Esophagus muscularis mucosa (tissue), 4 donors: ENCODE data around the gene PPP1R37. TPM values are rescaled to one million over a fixed set of nuclear protein-coding genes. Genes with fewer than 3 reads are reported as not detected.

Experiments used
- DNase-seq: peaks from one replicate; pipeline ENCODE4 v3.0.0-alpha.2; 2017; ENCODE audit errors: extremely low spot score
- H3K27ac ChIP-seq, 4 donors: fragments of 200-600 bp; sonication (generic); replicated peaks in 1 of 4; 1 replicate in 3 of 4; 2 replicates in 1 of 4; pipeline ENCODE4 v1.5.1; 2016 to 2019; ENCODE audit warnings: mild to moderate bottlenecking in 1 of 4
- H3K27me3 ChIP-seq, 4 donors: fragments of 200-600 bp; sonication (generic); one replicate each; pipeline versions ENCODE4 v1.5.1 to v1.6.0; 2016 to 2019
- H3K36me3 ChIP-seq, 4 donors: fragments of 200-600 bp; sonication (generic); one replicate each; pipeline ENCODE4 v1.5.1; 2016 to 2019
- H3K4me1 ChIP-seq, 4 donors: fragments of 200-600 bp; sonication (generic); one replicate each; pipeline ENCODE4 v1.5.1; 2016 to 2019
- H3K4me3 ChIP-seq, 4 donors: fragments of 200-600 bp; sonication (generic); 1 replicate in 2 of 4; 2 replicates in 2 of 4; pipeline ENCODE4 v1.5.1; 2016 to 2019; ENCODE audit warnings: mild to moderate bottlenecking in 4 of 4, moderate library complexity in 1 of 4
- H3K9me3 ChIP-seq, 4 donors: fragments of 200-600 bp; sonication (generic); 1 replicate in 3 of 4; 2 replicates in 1 of 4; pipeline ENCODE4 v1.5.1; 2016 to 2019
- CTCF ChIP-seq, 3 experiments: fragments of 200-600 bp in 2 of 3; fragments of 450-650 bp in 1 of 3; sonication (generic) in 2 of 3; IDR thresholded peaks; one replicate each; pipeline ENCODE4 v1.5.1; 2017 to 2019; ENCODE audit warnings: antibody characterized with exemption in 3 of 3, mild to moderate bottlenecking in 2 of 3, moderate library complexity in 1 of 3
- EP300 ChIP-seq: sonication (generic); formaldehyde crosslinking; IDR thresholded peaks from one replicate; pipeline ENCODE4 v1.6.1; 2017; ENCODE audit warnings: antibody characterized with exemption
- POLR2A ChIP-seq: fragments of 450-650 bp; IDR thresholded peaks from one replicate; pipeline ENCODE4 v1.6.1; 2017; ENCODE audit warnings: antibody characterized with exemption, moderate library complexity, mild to moderate bottlenecking, low read depth
- POLR2AphosphoS5 ChIP-seq, 2 donors: sonication (generic); formaldehyde crosslinking; IDR thresholded peaks; one replicate each; pipeline ENCODE4 v1.6.1; 2017; ENCODE audit warnings: antibody characterized with exemption in 2 of 2
- WGBS: methylation state at CpG from one replicate; pipeline ENCODE4 v1.1.5; 2018; 5-methylcytosine and 5-hydroxymethylcytosine counted together
- intact Hi-C: fragments of 100-400 bp; cut with DNase I; formaldehyde crosslinking; loops from one replicate; pipeline ENCODE4 v1.15.1; 2023
- total RNA-seq, 4 donors: library from RNA; depleted of rRNA; stranded (reverse); fragments of >200 nt; gene quantifications; one replicate each; pipeline versions ENCODE4 v1.1.0 to v1.2.1, GENCODE V29; 2016

Gene PPP1R37
- total RNA-seq, 4 donors from 2014 or later, result 21.0 to 46.7 (median 28.3) TPM

DNA sequence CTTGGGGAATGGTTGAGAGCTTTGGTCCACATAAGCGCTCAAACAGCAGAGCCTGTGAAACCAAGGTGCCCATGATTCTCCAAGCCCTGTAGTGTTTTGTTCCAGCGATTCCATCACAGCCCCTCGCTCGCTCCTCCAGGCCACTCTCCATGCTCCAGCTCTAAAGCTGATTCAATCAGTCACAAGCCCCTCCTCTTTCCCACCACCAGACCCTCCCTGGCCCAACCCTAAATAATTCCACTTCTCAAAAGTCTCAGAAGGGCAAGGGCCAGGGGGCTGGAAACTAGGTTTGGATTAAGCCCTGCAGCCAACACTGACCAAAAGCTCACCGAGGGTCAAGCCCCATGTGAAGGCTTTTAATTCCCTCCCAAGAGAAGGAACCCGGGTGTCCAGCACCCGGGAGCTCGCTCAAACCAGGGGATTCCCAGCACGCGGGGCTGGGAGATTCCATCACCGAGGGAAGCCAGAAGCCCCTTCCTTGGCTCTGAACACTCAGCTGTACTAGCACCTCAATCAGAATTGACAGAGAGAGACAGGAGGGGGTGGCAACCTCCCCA is 18.2 kb upstream of the PPP1R37 start:
- Histone ChIP-seq H3K4me3 (peak overlapping the region in 3 of 4 donors; percentile 54 to 64 (median 55)), H3K27ac (peak overlapping the region; percentile 44 to 67 (median 54)), H3K4me1 (peaks cover 18 to 35% (median 34%) of the 10 kb centered on the region in 4 donors), H3K27me3 (no peaks in the 10 kb centered on the region), H3K36me3 (peaks cover 10 to 28% (median 24%) of the 10 kb centered on the region in 4 donors), H3K9me3 (no peaks in the 10 kb centered on the region)
- no peak for DNase-seq
- intact Hi-C loops, result loop anchor here (10.0 kb wide), 1 partner anchor 180 kb away; the partner anchor contains the start of gene TOMM40
- WGBS, result 94% methylated on average over 4 of the region's 11 CpGs
- TF ChIP-seq CTCF (IDR thresholded peaks at IDR 0.05), result no peak
- no peak for TF ChIP-seq POLR2A
- TF ChIP-seq POLR2AphosphoS5 (IDR thresholded peaks at IDR 0.05), result no peak
- no peak for TF ChIP-seq EP300

DNA sequence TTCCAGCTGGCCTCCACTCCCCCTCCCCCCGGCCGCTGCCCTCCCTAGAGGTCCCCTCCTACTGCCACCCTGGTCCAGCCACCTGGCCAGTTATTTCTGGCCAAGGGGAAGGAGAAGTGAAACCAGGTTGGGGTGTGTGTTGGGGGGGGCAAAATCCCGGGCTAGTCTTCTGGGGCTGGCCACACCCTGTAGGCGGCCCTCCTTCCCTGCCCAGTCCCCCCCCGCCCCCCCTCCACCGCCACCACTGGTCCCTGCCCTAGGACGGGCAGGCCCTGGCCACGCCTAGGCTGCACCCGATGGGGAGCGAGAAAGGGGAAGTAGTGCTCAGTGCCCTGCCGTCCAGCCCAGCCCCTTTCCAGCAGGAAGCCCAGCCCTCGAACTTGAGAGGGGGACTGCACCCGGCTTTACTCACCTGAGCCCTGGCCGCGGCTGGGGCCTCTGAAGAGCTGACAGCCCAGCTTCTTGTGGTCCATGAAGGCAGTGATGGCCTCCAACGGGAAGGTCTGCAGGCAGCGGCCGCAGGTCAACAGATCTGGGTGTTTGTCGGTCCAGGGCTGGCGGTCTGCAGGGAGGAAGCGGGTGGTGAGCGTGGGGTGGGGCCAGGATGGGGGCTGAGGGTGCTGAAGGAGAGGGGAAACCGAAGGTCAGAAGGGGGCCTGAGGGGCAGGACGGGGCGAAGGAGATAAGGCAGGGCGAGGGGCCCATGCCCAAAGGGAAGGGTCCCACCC is 17.5 kb upstream of the PPP1R37 start:
- WGBS, result 34% methylated on average over 17 of the region's 26 CpGs
- peak in 1 of 2 donors; percentile 44 for TF ChIP-seq POLR2AphosphoS5 (IDR thresholded peaks at IDR 0.05)
- TF ChIP-seq POLR2A, result no peak
- Histone ChIP-seq H3K27me3 (no peaks in the 10 kb centered on the region), H3K27ac (peak overlapping the region; percentile 44 to 69 (median 64)), H3K9me3 (no peaks in the 10 kb centered on the region), H3K4me3 (peak overlapping the region; percentile 54 to 64 (median 56)), H3K4me1 (peaks cover 24 to 42% (median 41%) of the 10 kb centered on the region in 4 donors), H3K36me3 (peaks cover 3 to 22% (median 17%) of the 10 kb centered on the region in 4 donors)
- intact Hi-C loops, result loop anchor here (10.0 kb wide), 1 partner anchor 181 kb away; the partner anchor contains the start of gene TOMM40
- no peak for DNase-seq

DNA sequence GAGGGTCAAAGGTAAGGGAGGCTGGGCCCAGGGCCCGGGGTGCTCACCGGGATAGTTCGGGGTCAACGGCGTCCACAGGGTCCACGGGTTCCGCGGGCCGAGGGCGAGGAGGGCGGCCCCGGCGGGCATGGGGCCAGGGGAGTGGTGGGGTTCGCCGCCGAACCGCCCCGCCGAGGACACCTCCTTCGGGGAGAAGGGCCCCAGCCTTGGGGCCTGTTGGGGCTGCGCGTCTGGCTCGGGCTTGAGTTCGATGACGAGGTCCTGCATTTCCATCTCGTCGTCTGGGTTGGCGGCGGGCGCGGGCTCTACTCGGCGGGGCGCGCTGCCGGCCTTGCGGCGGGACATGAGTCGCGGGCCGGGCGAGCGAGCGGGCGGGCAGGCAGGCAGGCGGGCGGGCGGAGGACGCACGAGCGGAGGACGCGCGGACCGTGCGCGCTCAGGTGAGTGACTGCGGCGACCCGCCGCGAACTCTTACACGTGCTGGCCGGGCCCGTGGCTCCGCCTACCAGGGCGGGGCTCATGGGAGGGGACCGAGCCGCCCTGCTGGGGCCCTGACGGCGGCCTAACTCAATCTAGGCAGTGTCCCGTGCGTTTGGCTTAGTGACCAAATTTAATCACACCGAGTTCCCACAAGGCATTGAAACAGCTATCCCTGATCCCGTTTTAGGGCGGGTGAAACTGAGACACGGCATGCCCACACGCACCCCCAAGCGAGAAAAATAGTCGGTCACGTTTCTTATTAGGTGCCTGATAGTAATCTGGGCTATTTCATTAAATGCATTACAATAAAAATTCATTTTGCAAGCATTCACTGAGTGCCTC is 16.7 kb upstream of the PPP1R37 start, which contains the start of gene ZNF296:
Gene ZNF296, minus strand, starts transcription at position 450 of the 822 bp plus-strand sequence. Its CDS starts 105 bp downstream, at position 345.
- TF ChIP-seq POLR2AphosphoS5 (IDR thresholded peaks at IDR 0.05) (peak; percentile 50 to 54), POLR2A (no peak)
- peaks cover 0 to 14% (median 10%) of the 10 kb centered on the region in 4 donors for H3K36me3 ChIP-seq
- H3K4me1 ChIP-seq, result peaks cover 32 to 49% (median 48%) of the 10 kb centered on the region in 4 donors
- WGBS, result 7% methylated on average over 38 of the region's 81 CpGs
- peak within 1 kb of the TSS; percentile 44 to 69 (median 64) for H3K27ac ChIP-seq
- no peak for DNase-seq
- H3K9me3 ChIP-seq, result no peaks in the 10 kb centered on the region
- no peaks in the 10 kb centered on the region for H3K27me3 ChIP-seq
- intact Hi-C loops, result loop anchor here (10.0 kb wide), 1 partner anchor 181 kb away; the partner anchor contains the start of gene TOMM40
- peak within 1 kb of the TSS; percentile 54 to 64 (median 56) for H3K4me3 ChIP-seq

DNA sequence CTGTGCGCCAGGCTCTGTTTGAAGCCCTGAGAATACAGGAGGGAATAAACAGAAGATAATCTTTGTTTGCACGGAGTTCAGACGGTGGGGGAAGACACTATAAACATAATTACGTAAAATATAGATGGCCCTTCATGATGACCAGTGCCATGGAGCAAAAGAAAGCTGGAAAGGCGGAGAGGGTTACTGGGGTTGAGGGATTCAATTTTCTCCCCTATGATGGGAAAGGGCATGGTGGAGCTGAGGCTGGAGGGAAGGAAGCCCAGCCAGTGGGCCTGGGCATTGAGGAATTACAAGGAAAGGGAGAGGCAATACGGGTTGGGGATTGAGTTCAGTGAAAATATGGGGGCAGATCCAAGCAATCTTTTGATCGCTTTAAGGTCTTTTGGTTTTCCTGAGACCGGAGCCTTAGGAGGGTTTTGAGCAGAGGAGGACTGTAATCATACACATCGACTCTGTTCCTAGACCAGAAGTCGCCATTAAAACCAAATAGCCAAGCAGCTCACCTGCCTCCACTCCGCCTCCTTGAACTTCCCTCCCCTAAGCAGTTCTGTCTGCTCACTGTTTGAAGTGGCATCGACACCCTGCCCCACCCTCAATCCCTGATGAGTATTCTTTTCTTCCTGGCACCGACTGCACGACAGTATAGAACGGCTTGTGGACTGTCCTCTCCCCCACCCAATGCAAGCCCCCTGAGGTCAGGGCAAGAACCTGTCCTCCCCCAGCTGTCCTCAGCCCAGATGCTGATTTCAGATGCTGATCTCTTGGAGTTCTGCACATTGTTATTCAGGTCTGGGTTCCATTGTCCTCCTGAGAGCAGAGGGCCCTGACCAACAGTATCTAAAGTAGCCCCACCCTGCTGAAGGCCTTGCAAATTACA is 15.9 kb upstream of the PPP1R37 start:
- intact Hi-C loops, result loop anchor here (10.0 kb wide), 1 partner anchor 182 kb away; the partner anchor contains the start of gene TOMM40

More for the DNA sequence above, 15.9 kb upstream of the PPP1R37 start:
- peak overlapping the region in 2 of 4 donors; percentile 44 to 62 for H3K27ac ChIP-seq
- H3K9me3 ChIP-seq, result no peaks in the 10 kb centered on the region
- no peaks in the 10 kb centered on the region for H3K27me3 ChIP-seq
- TF ChIP-seq POLR2AphosphoS5 (IDR thresholded peaks at IDR 0.05) (no peak), EP300 (no peak), CTCF (IDR thresholded peaks at IDR 0.05) (no peak), POLR2A (no peak)
- H3K4me1 ChIP-seq, result peaks cover 33 to 50% (median 49%) of the 10 kb centered on the region in 4 donors
- WGBS, result 75% methylated on average over 15 of the region's 15 CpGs
- peak overlapping the region; percentile 54 to 64 (median 56) for H3K4me3 ChIP-seq
- H3K36me3 ChIP-seq, result peaks cover 0 to 12% (median 8%) of the 10 kb centered on the region in 4 donors
- no peak for DNase-seq
